Hepatocyte (in vitro differentiated cells): ENCODE results near the gene ALG6.

ENCODE experiments used
- EZH2 ChIP-seq: fragments of 200-600 bp; sonication (generic); IDR thresholded peaks from 2 replicates; pipeline ENCODE4 v1.6.1; 2016; ENCODE audit warnings: antibody characterized with exemption, mild to moderate bottlenecking, borderline replicate concordance
- EZH2phosphoT487 ChIP-seq: fragments of 200-600 bp; sonication (generic); IDR thresholded peaks from one replicate; pipeline ENCODE4 v1.6.1; 2018; ENCODE audit warnings: antibody characterized with exemption, mild to moderate bottlenecking, low read depth, moderate library complexity; ENCODE audit not compliant: unreplicated experiment, severe bottlenecking
- TF ChIP-seq, protein P1 (sequence below): fragments of 200-600 bp; sonication (generic); IDR thresholded peaks from 2 replicates; pipeline ENCODE4 v1.5.1; 2016; ENCODE audit warnings: antibody characterized with exemption, mild to moderate bottlenecking; ENCODE audit not compliant: poor library complexity

DNA sequence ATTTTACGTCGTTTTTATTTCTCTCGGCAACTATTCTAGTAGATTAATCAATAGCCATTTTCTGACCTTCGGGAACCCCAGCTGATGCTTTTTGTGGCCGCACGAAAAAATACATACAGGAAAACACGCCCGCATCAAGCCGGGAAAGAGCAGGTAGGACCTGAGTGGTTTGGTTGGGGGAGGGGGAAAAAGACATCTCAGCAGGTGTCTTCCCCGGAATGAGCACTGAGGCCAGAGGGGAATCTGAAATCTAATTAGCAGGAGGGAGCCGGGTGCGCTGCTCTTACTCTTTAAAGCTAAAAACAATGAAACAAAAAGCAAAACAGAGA is 45.7 kb upstream of the ALG6 start:
- TF ChIP-seq, protein P1, sequence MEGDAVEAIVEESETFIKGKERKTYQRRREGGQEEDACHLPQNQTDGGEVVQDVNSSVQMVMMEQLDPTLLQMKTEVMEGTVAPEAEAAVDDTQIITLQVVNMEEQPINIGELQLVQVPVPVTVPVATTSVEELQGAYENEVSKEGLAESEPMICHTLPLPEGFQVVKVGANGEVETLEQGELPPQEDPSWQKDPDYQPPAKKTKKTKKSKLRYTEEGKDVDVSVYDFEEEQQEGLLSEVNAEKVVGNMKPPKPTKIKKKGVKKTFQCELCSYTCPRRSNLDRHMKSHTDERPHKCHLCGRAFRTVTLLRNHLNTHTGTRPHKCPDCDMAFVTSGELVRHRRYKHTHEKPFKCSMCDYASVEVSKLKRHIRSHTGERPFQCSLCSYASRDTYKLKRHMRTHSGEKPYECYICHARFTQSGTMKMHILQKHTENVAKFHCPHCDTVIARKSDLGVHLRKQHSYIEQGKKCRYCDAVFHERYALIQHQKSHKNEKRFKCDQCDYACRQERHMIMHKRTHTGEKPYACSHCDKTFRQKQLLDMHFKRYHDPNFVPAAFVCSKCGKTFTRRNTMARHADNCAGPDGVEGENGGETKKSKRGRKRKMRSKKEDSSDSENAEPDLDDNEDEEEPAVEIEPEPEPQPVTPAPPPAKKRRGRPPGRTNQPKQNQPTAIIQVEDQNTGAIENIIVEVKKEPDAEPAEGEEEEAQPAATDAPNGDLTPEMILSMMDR: no peak
- peak; percentile 26 for TF ChIP-seq EZH2
- TF ChIP-seq EZH2phosphoT487: peak; percentile 88
